Ascending aorta (tissue), 2 donors: Measurements from ENCODE around the gene MMP26. TPM values are rescaled to one million over a fixed set of nuclear protein-coding genes. Genes with fewer than 3 reads are reported as not detected.

Experiments used
- DNase-seq, 2 donors: peaks; one replicate each; pipeline ENCODE4 v3.0.0-alpha.2; 2019; ENCODE audit warnings: low spot score in 2 of 2
- H3K27ac ChIP-seq, 2 donors: fragments of 200-600 bp; sonication (generic); one replicate each; pipeline ENCODE4 v1.5.1; 2016 to 2017; ENCODE audit warnings: mild to moderate bottlenecking in 1 of 2
- H3K27me3 ChIP-seq: fragments of 200-600 bp; sonication (generic); one replicate; pipeline ENCODE4 v1.5.1; 2017
- H3K36me3 ChIP-seq, 2 donors: fragments of 200-600 bp; sonication (generic); one replicate each; pipeline ENCODE4 v1.5.1; 2016
- H3K4me1 ChIP-seq, 2 donors: fragments of 200-600 bp; sonication (generic); one replicate each; pipeline ENCODE4 v1.5.1; 2016 to 2017; ENCODE audit warnings: mild to moderate bottlenecking in 1 of 2
- H3K4me3 ChIP-seq, 2 donors: fragments of 200-600 bp; sonication (generic); one replicate each; pipeline ENCODE4 v1.5.1; 2016 to 2017; ENCODE audit warnings: mild to moderate bottlenecking in 1 of 2
- H3K9me3 ChIP-seq, 2 donors: fragments of 200-600 bp; sonication (generic); one replicate each; pipeline ENCODE4 v1.5.1; 2016
- intact Hi-C: fragments of 100-400 bp; cut with DNase I; formaldehyde crosslinking; loops from one replicate; pipeline ENCODE4 v1.15.1; 2023
- total RNA-seq: library from RNA; depleted of rRNA; stranded (reverse); fragments of >200 nt; gene quantifications from one replicate; pipeline ENCODE4 v1.1.0, GENCODE V29; 2016
- TF ChIP-seq, protein P1 (sequence below), 3 experiments: fragments of 200-600 bp in 2 of 3; fragments of 450-650 bp in 1 of 3; sonication (generic) in 2 of 3; IDR thresholded peaks; one replicate each; pipeline ENCODE4 v1.5.1; 2016 to 2019; ENCODE audit warnings: antibody characterized with exemption in 3 of 3, mild to moderate bottlenecking in 1 of 3, moderate library complexity in 1 of 3

Gene MMP26
- total RNA-seq, 1 donor from 2014 or later = not detected

DNA sequence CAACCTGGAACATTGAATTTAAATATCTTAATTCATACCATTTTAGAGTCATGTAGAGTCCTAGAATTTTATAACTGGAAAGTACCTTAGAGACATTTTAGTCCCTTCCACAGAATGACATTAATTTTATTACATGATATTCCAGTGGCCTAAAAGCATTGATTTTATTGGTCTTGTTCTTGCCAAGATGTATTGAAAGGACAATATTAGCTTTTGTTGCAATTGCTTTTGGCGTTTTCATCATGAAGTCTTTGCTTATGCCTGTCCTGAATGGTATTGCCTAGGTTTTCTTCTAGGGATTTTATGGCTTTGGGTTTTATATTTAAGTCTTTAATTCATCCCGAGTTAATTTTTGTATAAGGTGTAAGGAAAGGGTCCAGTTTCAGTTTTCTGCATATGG is 36.2 kb downstream of the MMP26 start:
- H3K4me3 ChIP-seq = no peak overlapping the region
- H3K36me3 ChIP-seq = no peaks in the 10 kb centered on the region
- TF ChIP-seq, protein P1, sequence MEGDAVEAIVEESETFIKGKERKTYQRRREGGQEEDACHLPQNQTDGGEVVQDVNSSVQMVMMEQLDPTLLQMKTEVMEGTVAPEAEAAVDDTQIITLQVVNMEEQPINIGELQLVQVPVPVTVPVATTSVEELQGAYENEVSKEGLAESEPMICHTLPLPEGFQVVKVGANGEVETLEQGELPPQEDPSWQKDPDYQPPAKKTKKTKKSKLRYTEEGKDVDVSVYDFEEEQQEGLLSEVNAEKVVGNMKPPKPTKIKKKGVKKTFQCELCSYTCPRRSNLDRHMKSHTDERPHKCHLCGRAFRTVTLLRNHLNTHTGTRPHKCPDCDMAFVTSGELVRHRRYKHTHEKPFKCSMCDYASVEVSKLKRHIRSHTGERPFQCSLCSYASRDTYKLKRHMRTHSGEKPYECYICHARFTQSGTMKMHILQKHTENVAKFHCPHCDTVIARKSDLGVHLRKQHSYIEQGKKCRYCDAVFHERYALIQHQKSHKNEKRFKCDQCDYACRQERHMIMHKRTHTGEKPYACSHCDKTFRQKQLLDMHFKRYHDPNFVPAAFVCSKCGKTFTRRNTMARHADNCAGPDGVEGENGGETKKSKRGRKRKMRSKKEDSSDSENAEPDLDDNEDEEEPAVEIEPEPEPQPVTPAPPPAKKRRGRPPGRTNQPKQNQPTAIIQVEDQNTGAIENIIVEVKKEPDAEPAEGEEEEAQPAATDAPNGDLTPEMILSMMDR (IDR thresholded peaks at IDR 0.05) = no peak
- H3K27me3 ChIP-seq = no peaks in the 10 kb centered on the region
- DNase-seq = no peak
- H3K9me3 ChIP-seq = no peaks in the 10 kb centered on the region
- intact Hi-C loops = no loop called here
- no peaks in the 10 kb centered on the region for H3K4me1 ChIP-seq
- H3K27ac ChIP-seq = no peak overlapping the region

DNA sequence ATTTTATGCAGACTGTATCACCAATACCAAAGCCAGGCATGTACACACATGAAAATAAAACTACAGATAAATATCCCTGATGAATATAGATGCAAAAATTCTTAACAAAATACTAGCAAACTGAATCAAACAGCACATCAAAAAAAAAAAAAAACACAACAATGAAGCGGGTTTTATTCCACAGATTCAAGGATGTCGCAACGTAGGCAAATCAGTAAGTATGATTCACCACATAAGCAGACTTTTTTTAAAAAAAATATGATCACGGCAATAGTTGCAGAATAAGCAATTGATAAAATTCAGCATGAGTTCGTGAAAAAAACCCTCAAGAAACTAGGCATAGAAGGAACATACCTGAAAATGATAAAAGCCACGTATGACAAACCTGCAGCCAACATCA is 43.9 kb downstream of the MMP26 start:
- no peak overlapping the region for H3K4me3 ChIP-seq
- no peaks in the 10 kb centered on the region for H3K36me3 ChIP-seq
- H3K4me1 ChIP-seq = no peaks in the 10 kb centered on the region
- no peaks in the 10 kb centered on the region for H3K9me3 ChIP-seq
- DNase-seq = no peak
- no peaks in the 10 kb centered on the region for H3K27me3 ChIP-seq
- no peak overlapping the region for H3K27ac ChIP-seq
- intact Hi-C loops = no loop called here
- TF ChIP-seq, protein P1 (IDR thresholded peaks at IDR 0.05) = no peak

DNA sequence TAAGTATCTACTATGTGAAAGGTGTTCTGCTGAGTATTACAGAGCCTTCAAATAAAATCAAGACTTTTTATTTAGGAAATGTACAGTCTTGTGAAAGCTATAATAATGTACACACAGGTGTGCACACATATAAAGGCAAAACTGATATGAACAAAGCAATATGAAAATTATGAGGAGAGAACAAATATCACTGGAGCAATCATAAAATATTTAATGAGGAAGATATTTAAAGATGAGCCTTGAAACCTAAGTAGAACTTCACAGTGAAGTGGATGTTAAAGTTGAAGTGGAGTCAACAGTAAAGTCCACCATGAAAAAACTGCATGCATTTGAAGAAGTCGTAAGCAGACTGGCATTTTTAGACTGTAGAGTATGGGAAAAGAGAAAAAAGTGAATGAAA is 46.6 kb downstream of the MMP26 start:
- H3K27ac ChIP-seq = no peak overlapping the region
- no peaks in the 10 kb centered on the region for H3K27me3 ChIP-seq
- H3K36me3 ChIP-seq = no peaks in the 10 kb centered on the region
- no peak for DNase-seq
- H3K9me3 ChIP-seq = no peaks in the 10 kb centered on the region
- TF ChIP-seq, protein P1 (IDR thresholded peaks at IDR 0.05) = no peak
- intact Hi-C loops = no loop called here
- no peak overlapping the region for H3K4me3 ChIP-seq
- H3K4me1 ChIP-seq = no peaks in the 10 kb centered on the region

Other genes with a start within 250 kb of the MMP26 start
- gene OR52K1, start 222.1 kb upstream of the MMP26 start, total RNA-seq = not detected
- not detected for gene OR52M1, start 159.6 kb upstream of the MMP26 start, total RNA-seq
- not detected for gene OR52I2, start 123.0 kb upstream of the MMP26 start, total RNA-seq
- gene OR52I1, start 110.7 kb upstream of the MMP26 start, total RNA-seq = not detected
- 18.6 TPM for gene TRIM68, start 96.6 kb upstream of the MMP26 start, total RNA-seq
- gene OR51D1, start 67.3 kb upstream of the MMP26 start, total RNA-seq = not detected
- gene OR51E1, start 60.8 kb upstream of the MMP26 start, total RNA-seq = 1.7 TPM
- gene OR51E2, start 6.9 kb upstream of the MMP26 start, total RNA-seq = 2.0 TPM
- not detected for gene OR51F1, start 65.2 kb downstream of the MMP26 start, total RNA-seq
- not detected for gene OR52R1, start 99.6 kb downstream of the MMP26 start, total RNA-seq
- not detected for gene OR51F2, start 116.5 kb downstream of the MMP26 start, total RNA-seq
- gene OR51S1, start 144.4 kb downstream of the MMP26 start, total RNA-seq = not detected
- not detected for gene OR51T1, start 177.1 kb downstream of the MMP26 start, total RNA-seq
- gene OR51A7, start 199.0 kb downstream of the MMP26 start, total RNA-seq = not detected
- not detected for gene OR51G2, start 214.6 kb downstream of the MMP26 start, total RNA-seq
- not detected for gene OR51G1, start 219.6 kb downstream of the MMP26 start, total RNA-seq
- gene OR51A4, start 242.8 kb downstream of the MMP26 start, total RNA-seq = not detected